HL-60 (cell line): ENCODE results near the gene CDHR3.

Experiments used
- DNase-seq, 2 experiments: peaks; one replicate each; pipeline ENCODE4 v3.0.0-alpha.2; 2010 to 2020; ENCODE audit warnings: low read depth in 1 of 2, low spot score in 1 of 2
- H3K27ac ChIP-seq: fragments of 250-450 bp; sonication (Bioruptor Pico); replicated peaks from 2 replicates; pipeline ENCODE4 v1.5.1; 2020; ENCODE audit warnings: mild to moderate bottlenecking, moderate library complexity
- H3K27me3 ChIP-seq: fragments of 250-450 bp; sonication (Bioruptor Pico); 2 replicates; pipeline ENCODE4 v1.5.1; 2021; ENCODE audit warnings: mild to moderate bottlenecking, moderate library complexity; ENCODE audit not compliant: insufficient read depth, poor library complexity, severe bottlenecking
- H3K4me3 ChIP-seq: replicated peaks from 2 replicates; pipeline ENCODE4 v1.5.1; 2011; ENCODE audit warnings: mild to moderate bottlenecking, control low read depth, low read length; ENCODE audit not compliant: insufficient read depth
- CTCF ChIP-seq: IDR thresholded peaks from one replicate; pipeline ENCODE4 v1.5.1; 2011; ENCODE audit warnings: low read length, control low read depth, inconsistent platforms; ENCODE audit not compliant: insufficient read depth
- GABPA ChIP-seq: IDR thresholded peaks from 2 replicates; pipeline ENCODE4 v1.6.1; 2012; ENCODE audit warnings: low read depth
- POLR2AphosphoS5 ChIP-seq: IDR thresholded peaks from 2 replicates; pipeline ENCODE4 v1.6.1; 2012; ENCODE audit warnings: low read depth
- REST ChIP-seq: IDR thresholded peaks from 2 replicates; pipeline ENCODE4 v1.6.1; 2012; ENCODE audit warnings: low read depth; ENCODE audit not compliant: insufficient replicate concordance
- SPI1 ChIP-seq: IDR thresholded peaks from 2 replicates; pipeline ENCODE4 v1.6.1; 2012; ENCODE audit warnings: low read depth, mild to moderate bottlenecking, borderline replicate concordance

Gene CDHR3

GRCh38 chr7:106057204-106057961 is 94.3 kb downstream of the CDHR3 start:
- no peak overlapping the region for H3K4me3 ChIP-seq
- TF ChIP-seq GABPA (no peak), CTCF (no peak), SPI1 (no peak), REST (no peak), POLR2AphosphoS5 (no peak)
- no peak for DNase-seq
- no peaks in the 10 kb centered on the region for H3K27me3 ChIP-seq
- H3K27ac ChIP-seq: no peak overlapping the region

- no peak overlapping the region for H3K4me3 ChIP-seq
- TF ChIP-seq GABPA: no peak
- no peaks in the 10 kb centered on the region for H3K27me3 ChIP-seq
- DNase-seq: no peak
- no peak overlapping the region for H3K27ac ChIP-seq
Observed at GRCh38 chr7:106057962-106058927, 95.2 kb downstream of the CDHR3 start.

GRCh38 chr7:106058928-106059324 is 95.9 kb downstream of the CDHR3 start:
- no peak for DNase-seq
- TF ChIP-seq CTCF: no peak
- no peak for TF ChIP-seq GABPA
- no peak for TF ChIP-seq SPI1
- no peak for TF ChIP-seq REST
- no peak for TF ChIP-seq POLR2AphosphoS5
- Histone ChIP-seq H3K27ac (no peak overlapping the region), H3K27me3 (no peaks in the 10 kb centered on the region), H3K4me3 (no peak overlapping the region)

GRCh38 chr7:106059556-106059955 is 96.5 kb downstream of the CDHR3 start:
- TF ChIP-seq GABPA (no peak), POLR2AphosphoS5 (no peak), CTCF (no peak), REST (no peak), SPI1 (no peak)
- Histone ChIP-seq H3K27me3 (no peaks in the 10 kb centered on the region), H3K27ac (no peak overlapping the region), H3K4me3 (no peak overlapping the region)
- DNase-seq: peak in 1 of 2 experiments; percentile 33
